ENCODE results near the gene ZDHHC3. TPM values are rescaled to one million over a fixed set of nuclear protein-coding genes. Genes with fewer than 3 reads are reported as not detected.

Gene ZDHHC3
- total RNA-seq, 1 experiment from 2014 or later, result 58.0 TPM

DNA sequence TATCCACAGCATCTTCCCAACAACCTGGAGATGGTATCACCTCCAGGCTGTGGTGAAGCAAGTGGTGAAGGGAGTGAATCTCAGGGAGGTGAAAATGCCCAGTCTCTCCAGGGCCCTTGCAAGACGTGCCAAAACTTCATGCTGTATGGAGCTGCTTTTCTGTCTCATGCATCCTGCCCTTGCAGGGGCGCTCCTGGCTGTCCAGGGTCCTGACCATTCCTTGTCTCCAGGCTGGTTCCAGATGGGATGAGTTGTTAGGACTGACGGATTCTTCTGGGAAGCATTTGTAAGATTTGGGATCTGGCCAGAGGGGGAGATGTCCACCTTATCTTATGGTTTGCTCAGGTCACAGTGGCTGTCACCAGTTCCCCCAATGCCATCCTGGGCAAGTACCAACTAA lies 85.7 kb downstream of the ZDHHC3 start (continued):
- TF ChIP-seq, protein P1, sequence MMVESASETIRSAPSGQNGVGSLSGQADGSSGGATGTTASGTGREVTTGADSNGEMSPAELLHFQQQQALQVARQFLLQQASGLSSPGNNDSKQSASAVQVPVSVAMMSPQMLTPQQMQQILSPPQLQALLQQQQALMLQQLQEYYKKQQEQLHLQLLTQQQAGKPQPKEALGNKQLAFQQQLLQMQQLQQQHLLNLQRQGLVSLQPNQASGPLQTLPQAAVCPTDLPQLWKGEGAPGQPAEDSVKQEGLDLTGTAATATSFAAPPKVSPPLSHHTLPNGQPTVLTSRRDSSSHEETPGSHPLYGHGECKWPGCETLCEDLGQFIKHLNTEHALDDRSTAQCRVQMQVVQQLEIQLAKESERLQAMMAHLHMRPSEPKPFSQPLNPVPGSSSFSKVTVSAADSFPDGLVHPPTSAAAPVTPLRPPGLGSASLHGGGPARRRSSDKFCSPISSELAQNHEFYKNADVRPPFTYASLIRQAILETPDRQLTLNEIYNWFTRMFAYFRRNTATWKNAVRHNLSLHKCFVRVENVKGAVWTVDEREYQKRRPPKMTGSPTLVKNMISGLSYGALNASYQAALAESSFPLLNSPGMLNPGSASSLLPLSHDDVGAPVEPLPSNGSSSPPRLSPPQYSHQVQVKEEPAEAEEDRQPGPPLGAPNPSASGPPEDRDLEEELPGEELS (CRISPR knock-in tag; IDR thresholded peaks at IDR 0.05), result no peak
- TF ChIP-seq ZNF317 (CRISPR knock-in tag; IDR thresholded peaks at IDR 0.05; ENCODE audit: borderline replicate concordance, low read depth), result no peak

DNA sequence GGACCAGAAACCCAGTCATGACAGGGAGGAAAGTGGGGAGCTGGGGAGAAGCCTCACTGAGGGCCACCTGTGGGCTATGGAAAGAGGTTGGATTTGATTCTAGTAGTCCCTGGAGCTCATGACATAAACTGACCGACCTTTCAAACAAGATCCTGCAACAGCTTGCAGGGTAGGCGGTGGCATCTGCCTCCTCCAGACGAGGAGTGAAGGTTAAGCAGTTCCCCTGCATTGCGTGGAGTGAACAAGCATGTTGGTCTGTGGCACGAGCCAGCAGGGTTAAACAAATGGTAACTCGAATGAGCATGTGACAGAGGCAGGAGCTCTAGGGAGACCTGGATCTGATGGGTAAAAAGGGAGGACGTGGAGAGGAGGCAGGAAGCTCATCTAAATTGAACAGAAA lies 88.9 kb downstream of the ZDHHC3 start:
- Mint-ChIP-seq H3K27ac (no peak overlapping the region), H3K4me3 (no peak overlapping the region), H3K9me3 (peaks cover 14% of the 10 kb centered on the region; the same call in 1 of the 2 replicates), H3K27me3 (ENCODE audit: low read depth) (no peaks in the 10 kb centered on the region; the same call in 1 of the 2 replicates), H3K36me3 (no peaks in the 10 kb centered on the region), H3K4me1 (peaks cover 36% of the 10 kb centered on the region)
- DNase-seq (ENCODE audit: low spot score) (no peak), ATAC-seq (no peak)
- POLR2A ChIA-PET, result no interaction called here
- CTCF ChIA-PET, result interaction anchor here (2.4 kb wide), 1 partner anchor 26 kb away, joined by 9 read pairs; no protein-coding TSS in a partner anchor
- no peak for TF ChIP-seq CBFB (CRISPR knock-in tag; IDR thresholded peaks at IDR 0.05; ENCODE audit: low read depth)
- TF ChIP-seq, protein P2, sequence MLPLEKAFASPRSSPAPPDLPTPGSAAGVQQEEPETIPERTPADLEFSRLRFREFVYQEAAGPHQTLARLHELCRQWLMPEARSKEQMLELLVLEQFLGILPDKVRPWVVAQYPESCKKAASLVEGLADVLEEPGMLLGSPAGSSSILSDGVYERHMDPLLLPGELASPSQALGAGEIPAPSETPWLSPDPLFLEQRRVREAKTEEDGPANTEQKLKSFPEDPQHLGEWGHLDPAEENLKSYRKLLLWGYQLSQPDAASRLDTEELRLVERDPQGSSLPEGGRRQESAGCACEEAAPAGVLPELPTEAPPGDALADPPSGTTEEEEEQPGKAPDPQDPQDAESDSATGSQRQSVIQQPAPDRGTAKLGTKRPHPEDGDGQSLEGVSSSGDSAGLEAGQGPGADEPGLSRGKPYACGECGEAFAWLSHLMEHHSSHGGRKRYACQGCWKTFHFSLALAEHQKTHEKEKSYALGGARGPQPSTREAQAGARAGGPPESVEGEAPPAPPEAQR (CRISPR knock-in tag; IDR thresholded peaks at IDR 0.05), result no peak

DNA sequence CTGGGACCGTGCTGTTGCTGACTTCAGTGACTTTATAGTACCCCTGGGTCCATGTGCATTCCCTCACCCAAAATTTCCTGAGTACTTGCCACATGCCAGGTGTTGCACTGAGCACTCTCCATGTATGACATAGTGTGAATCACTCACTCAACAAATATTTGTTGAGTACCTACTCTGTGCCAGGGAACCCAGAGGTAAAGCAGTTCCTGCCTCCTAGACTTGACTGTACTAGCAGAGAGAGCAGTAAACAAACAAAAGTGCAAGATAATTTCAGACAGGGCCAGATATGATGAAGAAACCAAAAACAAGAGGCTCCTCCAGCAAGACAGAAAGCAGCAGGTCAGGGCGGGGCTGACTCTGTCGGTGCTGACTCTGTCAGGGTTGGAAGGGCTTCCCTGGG lies 89.4 kb downstream of the ZDHHC3 start:
- CTCF ChIA-PET, result no interaction called here
- POLR2A ChIA-PET, result no interaction called here

More for the DNA sequence above, 89.4 kb downstream of the ZDHHC3 start:
- TF ChIP-seq, protein P1 (CRISPR knock-in tag; IDR thresholded peaks at IDR 0.05), result no peak
- TF ChIP-seq GABPB1 (CRISPR knock-in tag; IDR thresholded peaks at IDR 0.05) (no peak), CBFB (CRISPR knock-in tag; IDR thresholded peaks at IDR 0.05; ENCODE audit: low read depth) (no peak), NR1H2 (CRISPR knock-in tag; IDR thresholded peaks at IDR 0.05) (no peak), ZNF416 (CRISPR knock-in tag; IDR thresholded peaks at IDR 0.05) (no peak), FOXJ3 (CRISPR knock-in tag; IDR thresholded peaks at IDR 0.05; ENCODE audit: borderline replicate concordance) (no peak), PRRX2 (CRISPR knock-in tag; IDR thresholded peaks at IDR 0.05) (no peak)
- TF ChIP-seq, protein P3, sequence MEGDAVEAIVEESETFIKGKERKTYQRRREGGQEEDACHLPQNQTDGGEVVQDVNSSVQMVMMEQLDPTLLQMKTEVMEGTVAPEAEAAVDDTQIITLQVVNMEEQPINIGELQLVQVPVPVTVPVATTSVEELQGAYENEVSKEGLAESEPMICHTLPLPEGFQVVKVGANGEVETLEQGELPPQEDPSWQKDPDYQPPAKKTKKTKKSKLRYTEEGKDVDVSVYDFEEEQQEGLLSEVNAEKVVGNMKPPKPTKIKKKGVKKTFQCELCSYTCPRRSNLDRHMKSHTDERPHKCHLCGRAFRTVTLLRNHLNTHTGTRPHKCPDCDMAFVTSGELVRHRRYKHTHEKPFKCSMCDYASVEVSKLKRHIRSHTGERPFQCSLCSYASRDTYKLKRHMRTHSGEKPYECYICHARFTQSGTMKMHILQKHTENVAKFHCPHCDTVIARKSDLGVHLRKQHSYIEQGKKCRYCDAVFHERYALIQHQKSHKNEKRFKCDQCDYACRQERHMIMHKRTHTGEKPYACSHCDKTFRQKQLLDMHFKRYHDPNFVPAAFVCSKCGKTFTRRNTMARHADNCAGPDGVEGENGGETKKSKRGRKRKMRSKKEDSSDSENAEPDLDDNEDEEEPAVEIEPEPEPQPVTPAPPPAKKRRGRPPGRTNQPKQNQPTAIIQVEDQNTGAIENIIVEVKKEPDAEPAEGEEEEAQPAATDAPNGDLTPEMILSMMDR (IDR thresholded peaks at IDR 0.05), result no peak
- TF ChIP-seq, protein P4, sequence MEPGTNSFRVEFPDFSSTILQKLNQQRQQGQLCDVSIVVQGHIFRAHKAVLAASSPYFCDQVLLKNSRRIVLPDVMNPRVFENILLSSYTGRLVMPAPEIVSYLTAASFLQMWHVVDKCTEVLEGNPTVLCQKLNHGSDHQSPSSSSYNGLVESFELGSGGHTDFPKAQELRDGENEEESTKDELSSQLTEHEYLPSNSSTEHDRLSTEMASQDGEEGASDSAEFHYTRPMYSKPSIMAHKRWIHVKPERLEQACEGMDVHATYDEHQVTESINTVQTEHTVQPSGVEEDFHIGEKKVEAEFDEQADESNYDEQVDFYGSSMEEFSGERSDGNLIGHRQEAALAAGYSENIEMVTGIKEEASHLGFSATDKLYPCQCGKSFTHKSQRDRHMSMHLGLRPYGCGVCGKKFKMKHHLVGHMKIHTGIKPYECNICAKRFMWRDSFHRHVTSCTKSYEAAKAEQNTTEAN (CRISPR knock-in tag; IDR thresholded peaks at IDR 0.05), result no peak
- TF ChIP-seq, protein P5, sequence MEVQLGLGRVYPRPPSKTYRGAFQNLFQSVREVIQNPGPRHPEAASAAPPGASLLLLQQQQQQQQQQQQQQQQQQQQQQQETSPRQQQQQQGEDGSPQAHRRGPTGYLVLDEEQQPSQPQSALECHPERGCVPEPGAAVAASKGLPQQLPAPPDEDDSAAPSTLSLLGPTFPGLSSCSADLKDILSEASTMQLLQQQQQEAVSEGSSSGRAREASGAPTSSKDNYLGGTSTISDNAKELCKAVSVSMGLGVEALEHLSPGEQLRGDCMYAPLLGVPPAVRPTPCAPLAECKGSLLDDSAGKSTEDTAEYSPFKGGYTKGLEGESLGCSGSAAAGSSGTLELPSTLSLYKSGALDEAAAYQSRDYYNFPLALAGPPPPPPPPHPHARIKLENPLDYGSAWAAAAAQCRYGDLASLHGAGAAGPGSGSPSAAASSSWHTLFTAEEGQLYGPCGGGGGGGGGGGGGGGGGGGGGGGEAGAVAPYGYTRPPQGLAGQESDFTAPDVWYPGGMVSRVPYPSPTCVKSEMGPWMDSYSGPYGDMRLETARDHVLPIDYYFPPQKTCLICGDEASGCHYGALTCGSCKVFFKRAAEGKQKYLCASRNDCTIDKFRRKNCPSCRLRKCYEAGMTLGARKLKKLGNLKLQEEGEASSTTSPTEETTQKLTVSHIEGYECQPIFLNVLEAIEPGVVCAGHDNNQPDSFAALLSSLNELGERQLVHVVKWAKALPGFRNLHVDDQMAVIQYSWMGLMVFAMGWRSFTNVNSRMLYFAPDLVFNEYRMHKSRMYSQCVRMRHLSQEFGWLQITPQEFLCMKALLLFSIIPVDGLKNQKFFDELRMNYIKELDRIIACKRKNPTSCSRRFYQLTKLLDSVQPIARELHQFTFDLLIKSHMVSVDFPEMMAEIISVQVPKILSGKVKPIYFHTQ (CRISPR knock-in tag; IDR thresholded peaks at IDR 0.05), result no peak
- TF ChIP-seq, protein P6, sequence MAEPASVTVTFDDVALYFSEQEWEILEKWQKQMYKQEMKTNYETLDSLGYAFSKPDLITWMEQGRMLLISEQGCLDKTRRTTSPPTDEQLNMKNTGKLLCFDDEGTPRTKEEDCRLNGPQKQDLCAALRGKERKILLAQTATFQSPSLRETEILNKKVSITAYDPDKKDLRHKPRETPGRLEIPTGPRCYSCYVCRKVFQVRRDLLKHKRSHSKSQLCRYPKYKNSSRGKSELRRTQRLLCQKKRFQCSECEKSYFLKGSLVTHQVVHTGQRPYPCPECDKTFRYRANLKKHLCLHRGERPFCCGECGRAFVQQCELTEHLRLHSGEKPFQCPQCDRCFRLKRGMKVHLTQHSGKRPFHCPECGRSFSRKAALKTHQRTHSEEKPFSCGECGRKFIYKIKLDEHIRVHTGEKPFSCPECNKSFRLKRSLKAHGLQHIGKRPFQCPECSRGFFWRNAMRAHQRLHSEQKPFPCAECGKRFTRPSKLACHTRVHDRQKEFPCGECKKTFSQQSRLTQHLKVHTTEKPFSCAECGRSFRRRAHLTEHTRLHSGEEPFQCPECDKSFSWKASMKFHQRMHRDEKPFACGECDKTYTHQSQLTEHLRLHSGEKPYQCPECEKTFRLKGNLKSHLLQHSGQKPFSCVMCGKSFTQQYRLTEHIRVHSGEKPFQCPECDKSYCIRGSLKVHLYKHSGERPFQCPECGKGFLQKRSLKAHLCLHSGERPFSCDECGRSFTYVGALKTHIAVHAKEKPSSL (CRISPR knock-in tag; conservative IDR thresholded peaks at IDR 0.05), result no peak
- TF ChIP-seq, protein P7, sequence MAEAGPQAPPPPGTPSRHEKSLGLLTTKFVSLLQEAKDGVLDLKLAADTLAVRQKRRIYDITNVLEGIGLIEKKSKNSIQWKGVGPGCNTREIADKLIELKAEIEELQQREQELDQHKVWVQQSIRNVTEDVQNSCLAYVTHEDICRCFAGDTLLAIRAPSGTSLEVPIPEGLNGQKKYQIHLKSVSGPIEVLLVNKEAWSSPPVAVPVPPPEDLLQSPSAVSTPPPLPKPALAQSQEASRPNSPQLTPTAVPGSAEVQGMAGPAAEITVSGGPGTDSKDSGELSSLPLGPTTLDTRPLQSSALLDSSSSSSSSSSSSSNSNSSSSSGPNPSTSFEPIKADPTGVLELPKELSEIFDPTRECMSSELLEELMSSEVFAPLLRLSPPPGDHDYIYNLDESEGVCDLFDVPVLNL (CRISPR knock-in tag; IDR thresholded peaks at IDR 0.05; ENCODE audit: borderline replicate concordance, low read depth), result no peak
- no peak for ATAC-seq
- H3K4me1 Mint-ChIP-seq, result peaks cover 36% of the 10 kb centered on the region
- no peak for DNase-seq (ENCODE audit: low spot score)
- H3K27ac Mint-ChIP-seq, result no peak overlapping the region
- H3K4me3 Mint-ChIP-seq, result no peak overlapping the region
- peaks cover 14% of the 10 kb centered on the region; the same call in 1 of the 2 replicates for H3K9me3 Mint-ChIP-seq
- H3K27me3 Mint-ChIP-seq (ENCODE audit: low read depth), result no peaks in the 10 kb centered on the region; the same call in 1 of the 2 replicates
- no peaks in the 10 kb centered on the region for H3K36me3 Mint-ChIP-seq
